Endothelial cell of umbilical vein (primary cell): ENCODE results near the gene MLYCD.

Experiments used
- EZH2 ChIP-seq: IDR thresholded peaks from 2 replicates; pipeline ENCODE4 v1.6.1; 2012; ENCODE audit warnings: borderline replicate concordance, low read depth, mild to moderate bottlenecking, moderate library complexity, low read length, inconsistent platforms; ENCODE audit not compliant: severe bottlenecking
- FOS ChIP-seq: IDR thresholded peaks from 2 replicates; pipeline ENCODE4 v1.6.1; 2011; ENCODE audit warnings: mild to moderate bottlenecking, low read length, moderate library complexity, borderline replicate concordance; ENCODE audit not compliant: insufficient read depth
- JUN ChIP-seq: IDR thresholded peaks from 2 replicates; pipeline ENCODE4 v1.6.1; 2011; ENCODE audit warnings: borderline replicate concordance, low read depth; ENCODE audit not compliant: insufficient read length, insufficient read depth
- MYC ChIP-seq: IDR thresholded peaks from one replicate; pipeline ENCODE4 v1.6.1; 2011; ENCODE audit warnings: mild to moderate bottlenecking, low read depth, low read length
- POLR2A ChIP-seq: IDR thresholded peaks from 2 replicates; pipeline ENCODE4 v1.6.1; 2012; ENCODE audit warnings: low read depth, mild to moderate bottlenecking, control low read depth, low read length
- POLR2AphosphoS5 ChIP-seq: IDR thresholded peaks from 2 replicates; pipeline ENCODE4 v1.6.1; 2012; ENCODE audit warnings: low read depth, mild to moderate bottlenecking, control low read depth, low read length, moderate library complexity; ENCODE audit not compliant: insufficient read depth
- TF ChIP-seq, protein P1 (sequence below), 2 donors: IDR thresholded peaks; 1 replicate in 1 of 2; 2 replicates in 1 of 2; pipeline ENCODE4 v1.5.1; 2011; ENCODE audit warnings: low read length in 2 of 2, mild to moderate bottlenecking in 2 of 2, moderate library complexity in 2 of 2, control low read depth in 1 of 2, inconsistent platforms in 1 of 2, low read depth in 1 of 2; ENCODE audit not compliant: insufficient read depth in 1 of 2; ENCODE audit errors: extremely low read depth in 1 of 2

DNA sequence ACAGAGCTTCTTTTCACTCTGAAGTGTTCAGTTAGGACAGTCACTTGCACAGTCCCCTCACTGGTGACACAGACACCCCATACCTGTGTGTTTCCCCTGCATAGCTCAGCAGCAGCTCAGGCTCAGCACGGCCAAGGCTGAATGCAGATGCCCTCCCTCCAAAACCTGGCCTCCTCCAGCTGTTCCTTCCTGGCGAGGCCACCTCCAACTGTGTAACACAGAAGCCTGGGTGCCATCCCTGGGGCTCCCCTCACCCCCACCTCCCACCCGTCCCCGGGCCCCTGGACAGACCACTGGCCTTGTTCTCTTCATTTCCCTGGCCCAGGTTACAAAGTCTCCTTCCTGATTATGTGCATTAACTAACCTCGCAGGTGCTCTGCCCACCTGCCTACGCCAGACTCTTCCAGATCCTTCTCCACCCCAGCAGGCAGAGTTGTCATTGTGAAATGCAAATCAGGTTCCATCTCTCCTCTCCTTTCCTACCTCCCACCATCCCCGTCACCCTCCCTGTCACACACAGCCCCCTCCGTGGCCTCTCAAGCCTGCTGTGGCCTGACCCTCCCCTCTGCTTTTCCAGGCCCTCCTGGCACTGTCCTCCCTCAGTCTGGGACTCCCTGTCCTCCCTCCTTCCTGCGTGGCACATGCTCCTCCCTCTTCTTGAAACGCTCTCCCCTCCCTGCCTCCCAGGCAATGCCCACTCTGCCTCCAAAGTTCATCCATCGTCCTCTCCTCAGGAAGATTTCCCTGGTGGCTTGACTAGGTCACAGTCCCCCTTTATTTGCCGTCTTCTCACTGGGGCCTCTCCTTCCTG lies 26.4 kb downstream of the MLYCD start:
- TF ChIP-seq, protein P1, sequence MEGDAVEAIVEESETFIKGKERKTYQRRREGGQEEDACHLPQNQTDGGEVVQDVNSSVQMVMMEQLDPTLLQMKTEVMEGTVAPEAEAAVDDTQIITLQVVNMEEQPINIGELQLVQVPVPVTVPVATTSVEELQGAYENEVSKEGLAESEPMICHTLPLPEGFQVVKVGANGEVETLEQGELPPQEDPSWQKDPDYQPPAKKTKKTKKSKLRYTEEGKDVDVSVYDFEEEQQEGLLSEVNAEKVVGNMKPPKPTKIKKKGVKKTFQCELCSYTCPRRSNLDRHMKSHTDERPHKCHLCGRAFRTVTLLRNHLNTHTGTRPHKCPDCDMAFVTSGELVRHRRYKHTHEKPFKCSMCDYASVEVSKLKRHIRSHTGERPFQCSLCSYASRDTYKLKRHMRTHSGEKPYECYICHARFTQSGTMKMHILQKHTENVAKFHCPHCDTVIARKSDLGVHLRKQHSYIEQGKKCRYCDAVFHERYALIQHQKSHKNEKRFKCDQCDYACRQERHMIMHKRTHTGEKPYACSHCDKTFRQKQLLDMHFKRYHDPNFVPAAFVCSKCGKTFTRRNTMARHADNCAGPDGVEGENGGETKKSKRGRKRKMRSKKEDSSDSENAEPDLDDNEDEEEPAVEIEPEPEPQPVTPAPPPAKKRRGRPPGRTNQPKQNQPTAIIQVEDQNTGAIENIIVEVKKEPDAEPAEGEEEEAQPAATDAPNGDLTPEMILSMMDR (IDR thresholded peaks at IDR 0.05; ENCODE audit: extremely low read depth in 1 of 2, insufficient read depth in 1 of 2, low read depth in 1 of 2, low read length in 2 of 2), result no peak
- no peak for TF ChIP-seq POLR2A
- TF ChIP-seq POLR2AphosphoS5, result no peak
- TF ChIP-seq MYC, result no peak
- no peak for TF ChIP-seq JUN
- TF ChIP-seq FOS, result no peak
- no peak for TF ChIP-seq EZH2
